OCI-LY7 (cell line): ENCODE measurements around the gene FAF2.

ENCODE experiments used
- CTCF ChIP-seq: fragments of 200-600 bp; sonication (generic); conservative IDR thresholded peaks from 2 replicates; pipeline ENCODE4 v1.5.1; 2014; ENCODE audit warnings: mild to moderate bottlenecking, antibody characterized with exemption, low read length, moderate library complexity, mixed read lengths
- EZH2phosphoT487 ChIP-seq: fragments of 200-600 bp; sonication (generic); IDR thresholded peaks from 2 replicates; pipeline ENCODE4 v1.6.1; 2018; ENCODE audit warnings: low read depth, borderline replicate concordance, mild to moderate bottlenecking, mixed run types, antibody characterized with exemption, low read length, moderate library complexity, mixed read lengths

GRCh38 chr5:176534640-176535039 lies 86.5 kb downstream of the FAF2 start:
- no peak for TF ChIP-seq CTCF
- no peak for TF ChIP-seq EZH2phosphoT487
